MM.1S (cell line): ENCODE measurements around the gene NDUFAF4.

ENCODE experiments used
- DNase-seq: peaks from one replicate; pipeline ENCODE4 v3.0.0-alpha.2; 2015
- H2AFZ ChIP-seq: fragments of 300-600 bp; sonication (generic); 2 replicates; pipeline ENCODE4 v1.6.0; 2016; ENCODE audit warnings: antibody characterized with exemption, low read length
- H3F3A ChIP-seq: fragments of 300-600 bp; sonication (generic); 2 replicates; pipeline ENCODE4 v1.6.1; 2016; ENCODE audit warnings: mild to moderate bottlenecking, antibody characterized with exemption, low read length, moderate library complexity, mixed read lengths; ENCODE audit not compliant: insufficient read depth
- H3K27ac ChIP-seq: fragments of 300-600 bp; sonication (generic); 2 replicates; pipeline ENCODE4 v1.5.1; 2016; ENCODE audit warnings: mild to moderate bottlenecking, low read length
- H3K27me3 ChIP-seq: fragments of 300-600 bp; sonication (generic); replicated peaks from 2 replicates; pipeline ENCODE4 v1.6.0; 2016; ENCODE audit warnings: low read length; ENCODE audit not compliant: insufficient read depth
- H3K36me3 ChIP-seq: fragments of 300-600 bp; sonication (generic); replicated peaks from 2 replicates; pipeline ENCODE4 v1.6.1; 2016; ENCODE audit warnings: mild to moderate bottlenecking, low read length, mixed read lengths; ENCODE audit not compliant: insufficient read depth
- H3K4me1 ChIP-seq: fragments of 300-600 bp; sonication (generic); 2 replicates; pipeline ENCODE4 v1.6.1; 2016; ENCODE audit warnings: low read length, mixed read lengths
- H3K4me2 ChIP-seq: fragments of 300-600 bp; sonication (generic); 2 replicates; pipeline ENCODE4 v1.6.0; 2016; ENCODE audit warnings: low read depth, low read length
- H3K4me3 ChIP-seq: fragments of 300-600 bp; sonication (generic); 2 replicates; pipeline ENCODE4 v1.5.1; 2016; ENCODE audit warnings: low read length, mixed read lengths
- H3K79me2 ChIP-seq: fragments of 300-600 bp; sonication (generic); 2 replicates; pipeline ENCODE4 v1.6.1; 2016; ENCODE audit warnings: mixed run types, low read length, mixed read lengths
- H3K9ac ChIP-seq: fragments of 300-600 bp; sonication (generic); 2 replicates; pipeline ENCODE4 v1.6.1; 2016; ENCODE audit warnings: low read length, mixed read lengths
- H3K9me2 ChIP-seq: fragments of 300-600 bp; sonication (generic); replicated peaks from 2 replicates; pipeline ENCODE4 v1.6.1; 2016; ENCODE audit warnings: mild to moderate bottlenecking, low read length, mixed read lengths; ENCODE audit not compliant: insufficient read depth
- H3K9me3 ChIP-seq: fragments of 300-600 bp; sonication (generic); replicated peaks from 2 replicates; pipeline ENCODE4 v1.6.1; 2016; ENCODE audit warnings: mild to moderate bottlenecking, low read length, mixed read lengths; ENCODE audit not compliant: insufficient read depth
- H4K20me1 ChIP-seq: fragments of 300-600 bp; sonication (generic); 2 replicates; pipeline ENCODE4 v1.6.1; 2016; ENCODE audit warnings: mild to moderate bottlenecking, low read length, moderate library complexity, mixed read lengths; ENCODE audit not compliant: insufficient read depth
- EZH2 ChIP-seq: fragments of 300-600 bp; sonication (generic); optimal IDR thresholded peaks from 2 replicates; pipeline ENCODE3; 2017; ENCODE audit warnings: low read depth, mild to moderate bottlenecking, antibody characterized with exemption, low read length, mixed read lengths
- EZH2phosphoT487 ChIP-seq: fragments of 300-600 bp; sonication (generic); IDR thresholded peaks from 2 replicates; pipeline ENCODE4 v1.6.1; 2018; ENCODE audit warnings: antibody characterized with exemption, low read length
- TF ChIP-seq, protein P1 (sequence below): fragments of 300-600 bp; sonication (generic); IDR thresholded peaks from 2 replicates; pipeline ENCODE4 v1.5.1; 2016; ENCODE audit warnings: antibody characterized with exemption, low read length, mixed read lengths

NDUFAF4 gene

DNA sequence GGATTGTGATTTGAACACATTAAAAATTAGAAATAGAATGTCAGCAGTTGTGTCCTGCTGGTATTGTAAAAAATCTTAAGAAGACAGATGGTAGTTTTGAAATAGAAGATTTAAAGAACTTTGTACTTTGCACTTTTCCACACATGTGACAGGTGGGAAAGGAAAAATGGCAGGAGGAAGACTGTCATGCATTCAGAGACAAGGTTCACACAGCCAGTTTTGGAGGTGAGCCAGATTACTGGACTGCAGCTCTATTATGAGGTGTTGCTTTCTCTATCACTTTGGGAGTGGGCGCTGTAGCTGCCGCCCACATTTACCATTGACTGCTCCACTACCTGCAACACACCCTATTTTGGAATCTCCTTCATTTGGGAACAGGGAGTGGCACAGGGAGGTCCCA, 12.1 kb upstream of the NDUFAF4 start:
- no peak overlapping the region for H3K4me3 ChIP-seq
- no peaks in the 10 kb centered on the region for H3K79me2 ChIP-seq
- no peaks in the 10 kb centered on the region for H3K9me2 ChIP-seq
- H3K27ac ChIP-seq = no peak overlapping the region
- no peak overlapping the region for H2AFZ ChIP-seq
- no peak overlapping the region for H3K9ac ChIP-seq
- H3K4me2 ChIP-seq = no peak overlapping the region
- no peaks in the 10 kb centered on the region for H3K4me1 ChIP-seq
- DNase-seq = no peak
- no peaks in the 10 kb centered on the region for H3K9me3 ChIP-seq
- TF ChIP-seq EZH2phosphoT487 = no peak
- TF ChIP-seq, protein P1, sequence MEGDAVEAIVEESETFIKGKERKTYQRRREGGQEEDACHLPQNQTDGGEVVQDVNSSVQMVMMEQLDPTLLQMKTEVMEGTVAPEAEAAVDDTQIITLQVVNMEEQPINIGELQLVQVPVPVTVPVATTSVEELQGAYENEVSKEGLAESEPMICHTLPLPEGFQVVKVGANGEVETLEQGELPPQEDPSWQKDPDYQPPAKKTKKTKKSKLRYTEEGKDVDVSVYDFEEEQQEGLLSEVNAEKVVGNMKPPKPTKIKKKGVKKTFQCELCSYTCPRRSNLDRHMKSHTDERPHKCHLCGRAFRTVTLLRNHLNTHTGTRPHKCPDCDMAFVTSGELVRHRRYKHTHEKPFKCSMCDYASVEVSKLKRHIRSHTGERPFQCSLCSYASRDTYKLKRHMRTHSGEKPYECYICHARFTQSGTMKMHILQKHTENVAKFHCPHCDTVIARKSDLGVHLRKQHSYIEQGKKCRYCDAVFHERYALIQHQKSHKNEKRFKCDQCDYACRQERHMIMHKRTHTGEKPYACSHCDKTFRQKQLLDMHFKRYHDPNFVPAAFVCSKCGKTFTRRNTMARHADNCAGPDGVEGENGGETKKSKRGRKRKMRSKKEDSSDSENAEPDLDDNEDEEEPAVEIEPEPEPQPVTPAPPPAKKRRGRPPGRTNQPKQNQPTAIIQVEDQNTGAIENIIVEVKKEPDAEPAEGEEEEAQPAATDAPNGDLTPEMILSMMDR = no peak
- TF ChIP-seq EZH2 = no peak
- H3K27me3 ChIP-seq = no peaks in the 10 kb centered on the region
- H4K20me1 ChIP-seq = no peaks in the 10 kb centered on the region
- H3F3A ChIP-seq = no peaks in the 10 kb centered on the region; the same call in 1 of the 2 replicates
- H3K36me3 ChIP-seq = no peaks in the 10 kb centered on the region

DNA sequence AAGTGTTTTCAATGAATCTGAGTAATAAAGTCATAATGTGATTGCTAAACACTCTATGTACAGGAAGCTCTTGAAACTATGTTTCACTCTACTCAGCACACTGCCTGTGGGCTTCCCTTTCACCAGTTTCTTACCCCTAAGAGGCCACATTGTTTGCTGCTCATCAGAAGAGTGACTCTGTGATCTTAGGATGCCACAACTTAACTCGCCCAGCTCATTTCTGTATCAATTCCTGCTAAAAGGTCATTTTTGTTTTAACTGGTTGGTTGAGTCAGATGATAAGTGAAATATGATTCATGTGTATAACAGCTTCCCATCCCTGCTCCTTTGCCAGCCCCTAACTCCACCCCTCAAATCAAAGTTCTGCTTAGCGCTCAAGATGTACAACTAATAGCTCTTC, 9.8 kb upstream of the NDUFAF4 start:
- Histone ChIP-seq H3K4me2 (no peak overlapping the region), H3K4me1 (no peaks in the 10 kb centered on the region), H3F3A (no peaks in the 10 kb centered on the region; the same call in 1 of the 2 replicates), H3K79me2 (no peaks in the 10 kb centered on the region), H2AFZ (no peak overlapping the region), H3K9me3 (no peaks in the 10 kb centered on the region), H3K9ac (no peak overlapping the region), H4K20me1 (no peaks in the 10 kb centered on the region), H3K4me3 (no peak overlapping the region), H3K9me2 (no peaks in the 10 kb centered on the region), H3K36me3 (no peaks in the 10 kb centered on the region), H3K27me3 (no peaks in the 10 kb centered on the region), H3K27ac (no peak overlapping the region)
- DNase-seq = peak; percentile 20
- TF ChIP-seq, protein P1 = no peak

DNA sequence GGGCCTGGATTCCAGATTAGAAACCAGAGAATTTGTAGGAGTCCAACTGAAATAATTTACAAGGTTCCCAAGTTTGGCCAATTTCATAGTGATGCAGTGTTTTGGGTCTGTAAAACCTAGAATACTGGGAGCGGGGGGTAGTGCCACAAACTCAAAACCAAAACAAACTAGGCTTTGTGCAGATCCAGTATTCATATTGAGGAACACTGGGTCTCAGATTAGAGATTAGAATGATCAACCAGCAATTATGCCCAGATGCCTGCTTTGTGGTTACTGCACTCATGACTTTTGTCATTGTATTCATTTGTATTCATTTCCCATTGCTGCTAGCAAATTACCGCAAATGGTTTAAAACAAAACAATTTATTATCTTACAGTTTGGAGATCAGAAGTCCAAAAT, 3.2 kb upstream of the NDUFAF4 start:
- Histone ChIP-seq H3K9me2 (no peaks in the 10 kb centered on the region), H3K27ac (no peak overlapping the region), H3K4me2 (no peak overlapping the region), H3K27me3 (no peaks in the 10 kb centered on the region), H4K20me1 (no peaks in the 10 kb centered on the region), H3K4me3 (no peak overlapping the region), H3K4me1 (peaks cover 14% of the 10 kb centered on the region), H3F3A (peaks cover 15% of the 10 kb centered on the region), H3K79me2 (peaks cover 17% of the 10 kb centered on the region), H3K9me3 (no peaks in the 10 kb centered on the region), H3K36me3 (0 out of 2 replicates have a peak, but pooled peaks cover 2% of the 10 kb centered on the region), H2AFZ (no peak overlapping the region), H3K9ac (no peak overlapping the region)
- no peak for DNase-seq
- TF ChIP-seq EZH2 = no peak
- TF ChIP-seq, protein P1 = no peak
- TF ChIP-seq EZH2phosphoT487 = no peak
